HG02610 (cell line): ENCODE results near the gene SOX5.
"Not testable (repeated sequence)": the region's sequence is repeated elsewhere in the genome, so short reads cannot be mapped to it uniquely, and the experiment has no call there.

Source experiments
- ATAC-seq: cut with Tn5 transposase; IDR thresholded peaks from one replicate; pipeline ENCODE4 v1.9.1; 2021; ENCODE audit warnings: mild to moderate bottlenecking, moderate library complexity; ENCODE audit not compliant: unreplicated experiment

SOX5 gene

DNA sequence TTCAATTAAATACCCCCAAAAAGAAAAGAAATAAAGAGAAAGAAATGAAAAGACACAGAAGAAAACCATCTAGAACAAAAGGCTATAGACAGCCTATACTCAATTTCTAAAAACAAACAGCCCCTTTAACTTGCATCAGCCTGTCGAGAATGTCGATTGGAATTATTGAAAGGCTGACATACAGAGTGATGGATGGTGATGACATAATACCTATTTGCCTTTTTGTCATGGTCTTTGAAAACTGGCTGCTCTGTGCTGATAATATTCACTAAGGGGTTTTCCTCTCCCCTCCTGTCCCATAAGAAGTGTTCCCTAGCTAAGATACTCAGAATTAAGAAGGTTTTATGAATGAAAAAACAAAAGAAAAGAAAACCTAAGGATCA lies 393.7 kb downstream of the SOX5 start:
- ATAC-seq: no peak

DNA sequence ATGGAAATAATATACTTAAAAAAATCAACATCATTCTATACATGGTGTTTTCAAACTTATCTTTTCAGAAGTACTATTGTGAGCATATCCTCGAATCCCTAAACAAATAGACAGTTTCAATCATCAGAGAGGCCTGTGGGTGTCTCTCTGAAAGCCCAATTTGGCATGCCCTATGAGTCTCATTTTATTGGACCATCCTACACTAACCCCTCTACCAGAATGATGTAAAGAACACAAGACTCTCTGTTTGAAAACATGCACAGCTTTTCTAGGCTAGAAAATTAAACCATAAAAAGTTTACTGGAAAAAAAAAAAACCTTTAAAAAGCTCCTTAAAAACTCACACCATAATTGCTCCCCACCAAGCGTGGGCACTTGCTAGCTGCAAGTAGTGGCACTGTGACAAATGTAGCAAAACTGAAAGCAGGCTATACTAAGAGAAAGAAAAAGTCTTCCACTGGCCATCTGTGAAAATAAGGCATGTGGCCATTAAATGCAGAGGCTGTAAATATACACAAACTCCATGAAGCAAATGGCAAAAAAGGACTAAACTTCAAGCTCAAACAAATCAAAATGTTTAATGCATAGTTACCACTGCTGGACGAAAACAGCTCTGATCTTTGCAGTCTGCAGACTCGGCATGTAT lies 394.2 kb downstream of the SOX5 start:
- no peak for ATAC-seq

DNA sequence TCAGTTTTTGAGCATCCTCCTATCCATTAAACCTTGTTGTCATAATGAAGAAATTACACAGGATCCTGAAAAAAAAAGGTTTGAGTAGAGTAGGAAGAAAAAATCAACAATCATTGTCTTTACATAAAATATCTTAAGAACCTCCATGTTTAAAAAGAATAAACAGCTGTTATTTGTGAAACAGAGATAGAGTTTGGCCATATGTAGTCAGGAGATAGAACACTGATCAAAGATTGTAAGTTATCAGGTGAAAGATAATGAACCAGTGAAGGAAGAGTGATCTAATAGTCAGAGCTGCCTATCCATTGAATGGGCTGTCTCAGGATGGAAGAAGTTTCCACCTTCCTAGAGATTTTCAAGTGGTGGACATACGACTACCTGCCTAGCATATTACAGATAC lies 397.1 kb downstream of the SOX5 start:
- no peak for ATAC-seq

DNA sequence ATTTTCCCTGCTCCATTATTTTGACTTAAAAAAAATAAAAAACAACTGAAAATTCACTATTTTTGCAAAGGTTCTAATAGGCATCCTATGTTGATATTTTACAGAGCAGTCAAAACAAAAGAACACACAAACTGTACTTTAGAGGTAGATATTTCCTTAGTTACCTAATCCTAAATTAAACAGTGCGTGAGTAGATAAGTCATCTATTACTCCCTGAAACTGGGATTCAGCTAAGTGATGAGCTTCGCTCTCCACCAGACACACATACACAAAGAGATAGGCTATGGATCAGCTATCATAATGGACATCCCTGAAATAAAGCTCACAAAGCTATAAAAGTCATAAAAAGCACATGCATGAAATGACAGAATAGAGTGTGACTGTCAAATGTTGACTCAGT lies 398.7 kb downstream of the SOX5 start:
- ATAC-seq: no peak

DNA sequence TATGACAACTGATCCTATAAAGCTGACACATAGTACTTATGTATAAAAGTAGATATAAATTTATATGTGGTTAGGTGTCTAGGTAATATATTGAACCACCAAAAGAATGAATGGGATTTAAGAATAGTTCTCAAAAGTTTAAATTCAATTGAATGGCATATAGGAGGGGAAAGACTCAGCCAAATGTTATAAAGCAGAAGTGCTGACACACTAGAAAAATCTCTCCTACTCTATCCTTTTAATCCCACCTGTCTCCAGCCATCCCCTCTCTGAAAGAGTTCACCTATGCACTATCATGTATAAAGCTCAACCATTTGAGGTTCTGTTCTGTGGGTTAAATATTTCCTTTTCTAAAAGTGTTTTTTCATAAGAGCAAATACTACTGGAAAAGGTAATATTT lies 400.7 kb downstream of the SOX5 start:
- ATAC-seq: no peak

DNA sequence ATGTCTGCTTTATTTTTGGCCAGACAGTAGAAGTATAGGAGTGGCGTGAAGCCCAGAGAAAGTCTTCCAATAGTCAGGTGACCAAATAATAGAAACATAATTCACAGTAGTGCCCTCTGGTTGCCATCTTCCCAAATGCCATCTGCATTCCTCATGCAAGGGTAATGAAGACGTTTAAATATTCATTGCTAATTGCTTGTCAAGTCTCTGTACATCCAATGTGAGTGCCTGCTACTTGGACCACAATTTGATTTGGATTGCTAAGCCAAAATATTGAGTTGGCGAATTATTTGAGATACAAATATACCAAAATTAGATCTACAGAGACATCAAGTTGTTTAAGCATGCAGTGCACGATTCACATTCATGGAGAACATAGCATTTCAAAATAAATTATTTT lies 402.7 kb downstream of the SOX5 start:
- no peak for ATAC-seq

DNA sequence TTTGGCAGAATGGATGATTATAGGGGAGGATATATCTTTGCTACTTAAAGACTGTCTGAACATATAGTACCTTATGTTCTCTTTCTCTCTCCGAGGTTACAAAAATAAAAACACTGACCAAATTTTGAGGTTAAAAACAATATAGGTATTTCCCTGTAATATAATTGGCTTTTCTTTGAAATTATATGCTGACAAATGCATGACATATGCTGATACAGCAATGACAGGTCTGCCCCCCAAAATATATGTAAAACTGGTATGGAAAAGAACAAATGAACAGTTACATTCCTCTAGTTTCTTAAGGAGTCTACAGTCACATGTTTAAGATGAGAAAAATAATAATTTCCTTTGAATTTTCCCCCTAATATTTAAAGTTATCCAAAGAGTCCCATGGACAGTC lies 405.7 kb downstream of the SOX5 start:
- ATAC-seq: no peak

DNA sequence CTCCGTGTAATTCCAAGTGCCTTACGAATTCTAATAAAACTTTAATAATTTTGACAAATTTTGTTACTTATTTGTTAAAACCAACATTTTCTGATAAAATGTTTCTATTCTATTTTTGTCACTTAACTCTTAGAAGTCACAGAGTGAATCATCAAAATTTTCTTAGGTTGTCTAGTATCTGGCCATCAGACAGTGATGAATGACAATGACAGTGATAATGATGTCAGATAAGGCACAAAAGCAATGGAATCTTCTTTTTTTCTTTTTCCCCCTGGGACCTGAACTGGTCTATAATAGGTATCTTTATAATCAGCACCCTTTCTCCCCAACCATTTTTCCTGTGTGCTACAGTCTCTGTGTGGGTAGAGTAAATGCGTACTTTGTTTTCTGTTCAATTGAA lies 407.3 kb downstream of the SOX5 start:
- ATAC-seq: no peak

DNA sequence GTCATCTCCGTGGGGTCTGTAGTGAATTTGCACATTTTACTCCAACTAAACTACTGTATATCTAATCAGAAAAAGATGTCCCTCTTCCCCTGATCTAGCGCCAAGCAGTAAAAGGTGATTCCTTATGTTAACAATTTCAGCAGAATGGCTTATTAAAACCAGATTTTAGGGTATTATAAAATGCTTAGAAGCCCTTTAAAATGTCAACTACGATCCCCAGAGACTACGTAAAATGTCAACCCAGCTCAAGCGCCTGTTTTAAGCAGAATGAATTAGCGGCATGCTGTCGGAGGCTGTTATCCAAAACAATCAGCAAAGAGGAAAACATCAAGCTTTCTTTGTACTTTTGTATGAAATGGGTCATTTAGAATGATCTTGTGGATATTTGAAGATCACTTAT lies 408.9 kb downstream of the SOX5 start:
- no peak for ATAC-seq

DNA sequence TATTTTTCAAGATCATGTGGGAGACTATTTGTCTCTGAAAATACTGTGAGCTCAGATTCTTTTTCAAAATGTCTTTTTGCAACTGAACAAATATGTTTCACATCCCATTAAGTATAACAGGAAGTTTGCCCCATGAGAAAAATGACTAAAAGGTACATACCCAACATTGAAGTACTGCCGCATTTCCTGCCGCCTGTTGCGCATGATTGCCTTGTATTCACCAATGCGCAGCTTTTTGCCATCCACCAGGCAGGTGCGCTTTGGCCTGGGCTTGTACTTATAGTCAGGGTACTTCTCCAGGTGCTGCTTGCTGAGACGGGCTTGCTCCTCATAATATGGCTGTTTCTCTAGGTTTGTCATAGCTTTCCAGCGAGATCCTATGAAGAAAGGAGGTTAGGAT lies 413.2 kb downstream of the SOX5 start:
- ATAC-seq: no peak

DNA sequence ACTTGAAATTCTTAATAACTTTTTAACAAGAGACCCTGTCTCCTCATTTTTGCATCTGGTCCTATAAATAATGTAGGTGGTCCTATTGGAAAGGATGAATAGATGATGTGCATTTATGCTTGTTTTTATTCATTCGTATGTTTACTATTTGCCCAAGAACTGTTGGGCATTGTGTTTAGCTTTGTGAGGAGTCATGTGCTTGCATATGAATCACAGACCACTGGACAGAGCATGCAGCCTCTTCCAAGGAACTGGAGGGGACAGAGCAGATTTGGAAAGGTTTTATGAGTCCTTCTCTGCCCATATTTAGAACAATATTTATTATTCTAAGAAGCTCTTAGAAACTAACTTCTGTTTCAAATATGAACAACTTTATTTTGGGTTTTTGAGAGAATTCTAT lies 414.0 kb downstream of the SOX5 start:
- ATAC-seq: no peak

DNA sequence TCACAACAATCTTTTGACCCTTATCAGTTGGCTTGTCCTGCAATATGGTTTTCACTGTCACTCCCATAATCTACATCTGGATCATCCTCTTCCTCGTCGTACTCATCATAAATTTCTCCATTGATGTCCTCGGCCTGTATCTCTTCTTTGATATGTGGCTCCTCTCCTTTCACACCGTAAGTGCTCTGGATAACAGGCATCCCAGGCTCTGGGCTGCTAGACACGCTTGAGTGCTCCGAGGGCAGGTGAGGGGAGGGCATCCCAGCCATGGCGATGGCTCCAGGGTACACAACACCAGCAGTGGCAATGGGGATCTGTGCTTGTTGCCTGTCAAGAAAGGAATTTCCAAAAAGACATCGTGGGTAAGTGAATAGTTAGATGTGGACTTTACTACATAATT lies 415.3 kb downstream of the SOX5 start:
- ATAC-seq: no peak

DNA sequence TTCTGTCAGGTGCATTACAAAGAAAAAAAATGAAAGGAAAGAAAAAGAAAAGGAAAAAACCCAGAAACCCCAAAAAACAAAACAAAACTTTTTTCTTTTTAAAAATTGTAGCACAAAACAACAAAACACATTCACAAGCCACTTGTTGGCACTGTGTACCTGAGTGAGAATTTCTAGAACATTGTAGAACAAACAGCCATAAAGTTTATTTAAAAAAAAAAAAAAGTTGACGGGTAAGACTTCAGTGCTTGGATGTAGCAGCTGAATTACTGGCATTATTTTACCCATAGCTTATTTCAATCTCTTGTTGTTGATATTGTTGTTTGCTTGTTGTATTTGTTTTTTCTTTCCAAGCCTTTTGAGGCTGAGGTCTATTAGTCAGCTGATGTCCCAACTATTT lies 415.8 kb downstream of the SOX5 start:
- no peak for ATAC-seq

DNA sequence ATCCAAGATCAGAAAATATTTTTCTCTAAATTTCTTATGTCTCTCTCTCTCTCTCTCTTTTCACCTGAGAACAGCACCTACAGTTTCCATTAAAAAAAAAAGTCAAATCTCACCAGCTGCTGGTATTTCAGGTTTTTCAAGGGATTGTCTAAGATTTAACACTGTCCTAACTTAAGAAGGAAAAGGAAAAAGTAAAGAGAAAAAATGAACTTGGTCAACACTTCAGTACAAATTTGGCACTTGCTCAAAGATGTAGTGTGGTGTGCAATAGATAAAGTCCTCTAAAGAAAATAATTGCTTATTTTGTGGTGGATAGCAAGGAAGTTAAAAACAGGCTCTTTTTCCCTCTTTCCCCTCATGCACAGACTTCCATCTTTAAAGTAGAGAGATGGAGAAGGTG lies 416.2 kb downstream of the SOX5 start:
- ATAC-seq: no peak

DNA sequence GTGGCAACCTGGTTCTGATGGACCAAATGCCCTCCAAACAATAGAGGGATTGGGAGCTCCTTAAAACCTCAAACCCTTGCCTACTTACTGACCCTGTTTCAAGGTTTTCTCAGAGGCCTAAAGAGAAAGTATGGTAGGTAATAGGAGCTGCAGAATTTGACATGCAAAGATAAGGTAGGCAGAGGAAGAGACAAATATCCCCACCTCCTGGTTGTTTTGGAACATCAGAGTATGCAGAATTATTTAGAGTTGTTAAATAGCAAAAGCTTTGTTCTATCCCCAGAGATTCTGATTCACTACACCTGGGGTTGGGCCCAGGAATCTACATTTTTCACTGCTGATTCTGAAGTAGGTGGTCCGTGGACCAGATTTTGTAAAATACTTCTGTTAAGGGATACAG lies 421.2 kb downstream of the SOX5 start:
- ATAC-seq: no peak

DNA sequence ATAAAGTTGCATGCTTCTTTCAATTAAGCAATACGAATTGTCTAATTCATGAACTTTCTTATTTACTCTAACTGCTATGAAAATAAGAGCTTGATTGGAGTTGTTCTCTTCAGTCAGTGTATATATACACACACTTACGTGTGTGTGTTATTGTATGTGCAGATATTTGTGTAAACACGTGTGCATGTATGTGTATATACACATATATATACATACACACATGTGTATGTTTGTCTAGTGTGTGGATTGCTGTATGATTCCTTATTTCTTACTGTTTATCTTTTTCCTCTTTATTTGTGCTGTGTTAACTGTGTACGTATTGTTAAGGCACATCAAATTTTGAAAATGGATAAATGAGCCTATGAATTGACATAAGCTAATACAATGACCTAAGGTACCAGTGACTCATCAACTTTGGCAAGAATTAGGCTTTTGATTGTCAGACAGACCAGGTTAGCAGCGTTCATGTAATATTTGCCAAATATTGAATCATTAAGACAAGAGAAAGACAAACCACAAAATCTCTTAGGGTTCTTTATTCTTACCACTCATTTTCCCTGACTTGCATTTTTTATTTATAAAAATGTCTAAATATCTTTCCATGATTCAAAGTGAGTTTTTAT lies 423.9 kb downstream of the SOX5 start:
- no peak for ATAC-seq

DNA sequence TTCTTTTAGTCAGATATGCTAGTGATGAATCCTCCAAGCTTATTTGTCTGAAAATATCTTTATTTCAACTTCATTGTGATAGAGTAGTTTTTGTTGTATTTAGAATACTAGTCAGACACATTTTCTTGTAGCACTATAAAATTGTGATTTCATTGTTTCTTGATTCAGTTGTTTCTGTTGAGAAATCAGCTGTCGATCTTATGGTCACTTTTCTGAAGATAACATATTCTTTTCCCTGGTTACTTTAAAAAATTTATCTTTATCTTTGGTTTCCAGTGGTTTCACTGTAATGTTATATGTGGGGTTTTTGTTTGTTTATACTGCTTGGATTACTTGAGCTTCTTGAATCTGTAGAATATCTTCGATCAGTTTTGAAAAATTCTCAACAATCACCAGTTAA lies 426.1 kb downstream of the SOX5 start:
- no peak for ATAC-seq

DNA sequence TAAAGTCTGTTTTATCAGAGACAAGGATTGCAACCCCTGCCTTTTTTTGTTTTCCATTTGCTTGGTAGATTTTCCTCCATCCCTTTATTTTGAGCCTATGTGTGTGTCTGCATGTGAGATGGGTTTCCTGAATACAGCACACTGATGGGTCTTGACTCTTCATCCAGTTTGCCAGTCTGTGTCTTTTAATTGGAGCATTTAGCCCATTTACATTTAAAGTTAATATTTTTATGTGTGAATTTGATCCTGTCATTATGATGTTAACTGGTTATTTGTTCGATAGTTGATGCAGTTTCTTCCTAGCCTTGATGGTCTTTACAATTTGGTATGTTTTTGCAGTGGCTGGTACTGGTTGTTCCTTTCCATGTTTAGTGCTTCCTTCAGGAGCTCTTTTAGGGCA lies 430.0 kb downstream of the SOX5 start:
- not testable (repeated sequence) for ATAC-seq

DNA sequence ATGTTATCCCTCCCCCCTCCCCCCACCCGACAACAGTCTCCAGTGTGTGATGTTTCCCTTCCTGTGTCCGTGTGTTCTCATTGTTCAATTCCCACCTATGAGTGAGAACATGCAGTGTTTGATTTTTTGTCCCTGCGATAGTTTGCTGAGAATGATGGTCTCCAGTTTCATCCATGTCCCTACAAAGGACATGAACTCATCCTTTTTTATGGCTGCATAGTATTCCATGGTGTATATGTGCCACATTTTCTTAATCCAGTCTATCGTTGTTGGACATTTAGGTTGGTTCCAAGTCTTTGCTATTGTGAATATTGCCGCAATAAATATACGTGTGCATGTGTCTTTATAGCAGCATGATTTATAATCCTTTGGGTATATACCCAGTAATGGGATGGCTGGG lies 433.7 kb downstream of the SOX5 start:
- not testable (repeated sequence) for ATAC-seq

DNA sequence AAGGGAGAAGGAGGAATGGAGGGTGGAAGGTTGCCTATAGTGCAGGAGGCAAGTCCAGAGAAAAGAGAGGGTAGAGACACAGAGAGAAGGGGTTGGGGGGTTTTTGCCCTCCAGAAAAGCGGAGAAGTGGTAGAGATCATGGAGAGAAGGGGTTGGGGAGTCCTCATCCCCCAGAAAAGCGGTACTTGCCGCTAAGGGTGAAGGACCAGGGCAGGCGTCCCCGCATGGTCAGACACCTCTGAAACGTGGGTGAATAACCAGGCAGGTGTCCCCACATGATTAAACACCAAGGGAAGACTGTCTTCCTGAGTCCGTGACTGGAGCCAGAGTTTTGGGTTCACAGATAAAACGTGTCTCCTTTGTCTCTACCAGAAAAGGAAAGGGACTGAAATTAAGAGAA lies 439.0 kb downstream of the SOX5 start:
- ATAC-seq: no peak

DNA sequence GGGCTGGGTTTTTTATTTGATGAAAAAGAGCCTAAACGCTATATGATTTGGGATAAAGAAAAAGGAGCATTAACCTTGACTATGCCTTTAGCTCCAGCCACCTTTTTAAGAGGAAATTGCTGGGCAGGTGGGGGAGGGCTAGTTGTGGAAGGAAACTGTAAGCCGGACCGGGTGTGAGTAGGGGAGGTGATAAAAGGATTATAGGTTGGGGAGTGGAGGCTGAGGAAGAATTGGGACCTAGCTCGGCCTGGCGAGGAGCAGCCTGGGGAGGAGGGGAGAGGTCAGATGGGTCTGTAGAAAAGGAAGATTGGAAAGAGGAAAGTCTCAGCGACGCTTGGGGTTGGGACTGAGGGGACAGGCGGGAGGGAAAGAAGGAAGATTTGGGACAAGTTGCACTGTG lies 439.6 kb downstream of the SOX5 start:
- not testable (repeated sequence) for ATAC-seq

DNA sequence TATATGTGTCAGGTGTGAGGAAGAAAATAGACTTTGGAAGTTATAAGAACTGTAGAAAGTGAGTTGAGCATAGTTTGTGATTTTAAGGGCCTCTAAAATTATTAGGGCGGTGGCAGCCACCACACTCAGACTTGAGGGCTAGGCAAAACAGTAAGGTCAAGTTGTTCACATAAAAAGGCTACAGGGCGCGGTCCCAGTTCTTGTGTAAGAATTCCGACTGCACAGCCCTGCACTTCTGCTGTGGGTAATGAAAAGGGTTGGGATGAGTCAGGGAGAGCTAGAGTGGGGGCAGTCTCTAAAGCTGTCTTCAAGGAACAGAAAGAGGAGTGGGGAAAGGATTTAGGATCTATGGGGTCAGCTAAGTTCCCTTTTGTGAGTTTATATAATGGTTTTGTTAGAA lies 441.7 kb downstream of the SOX5 start:
- not testable (repeated sequence) for ATAC-seq

DNA sequence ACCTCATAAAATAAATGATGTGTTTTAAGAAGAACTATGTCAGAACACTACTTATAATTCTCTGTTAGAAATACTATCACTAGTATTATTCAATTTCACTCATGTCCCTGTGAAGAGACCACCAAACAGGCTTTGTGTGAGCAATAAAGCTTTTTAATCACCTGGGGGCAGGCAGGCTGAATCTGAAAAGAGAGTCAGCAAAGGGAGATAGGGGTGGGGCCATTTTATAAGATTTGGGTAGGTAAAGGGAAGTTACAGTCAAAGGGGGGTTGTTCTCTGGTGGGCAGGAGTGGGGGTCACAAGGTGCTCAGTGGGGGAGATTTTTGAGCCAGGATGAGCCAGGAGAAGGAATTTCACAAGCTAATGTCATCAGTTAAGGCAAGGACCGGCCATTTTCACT lies 443.7 kb downstream of the SOX5 start:
- not testable (repeated sequence) for ATAC-seq
